Cardiac muscle cell (in vitro differentiated cells and primary cell): ENCODE results near the gene PLAC8. TPM values are rescaled to one million over a fixed set of nuclear protein-coding genes. Genes with fewer than 3 reads are reported as not detected.
"Not testable (repeated sequence)": the region's sequence is repeated elsewhere in the genome, so short reads cannot be mapped to it uniquely, and the experiment has no call there.

ENCODE experiments used
- DNase-seq, 2 donors: peaks; one replicate each; pipeline versions ENCODE4 v3.0.0 to v3.0.0-alpha.2; 2010 to 2017; ENCODE audit warnings: low read depth in 1 of 2, low spot score in 1 of 2
- H3K27ac ChIP-seq: fragments of 200-600 bp; sonication (generic); 2 replicates; pipeline ENCODE4 v1.5.1; 2016
- H3K27me3 ChIP-seq: fragments of 200-600 bp; sonication (generic); 2 replicates; pipeline ENCODE4 v1.6.0; 2016; ENCODE audit warnings: control low read depth
- H3K36me3 ChIP-seq: fragments of 200-600 bp; sonication (generic); 2 replicates; pipeline ENCODE4 v1.5.1; 2016; ENCODE audit warnings: control low read depth
- H3K4me1 ChIP-seq: fragments of 200-600 bp; sonication (generic); 2 replicates; pipeline ENCODE4 v1.8.1; 2017; ENCODE audit warnings: low read depth, mild to moderate bottlenecking, mixed run types
- H3K4me3 ChIP-seq: fragments of 200-600 bp; sonication (generic); 2 replicates; pipeline ENCODE4 v1.5.1; 2016; ENCODE audit warnings: mild to moderate bottlenecking
- H3K9me3 ChIP-seq: fragments of 200-600 bp; sonication (generic); 2 replicates; pipeline ENCODE4 v1.5.1; 2017; ENCODE audit warnings: low read depth, mild to moderate bottlenecking, control low read depth
- polyA plus RNA-seq: library from polyadenylated mRNA; unstranded; fragments of >200 nt; fragmentation: Nextera tagmentation; extraction: Ambion mirVana; gene quantifications from 2 replicates; pipeline ENCODE4 v1.2.1, GENCODE V29; 2016
- total RNA-seq: library from RNA; depleted of rRNA; stranded (reverse); fragments of >200 nt; gene quantifications from 2 replicates; pipeline ENCODE4 v1.2.3, GENCODE V29; 2016
- TF ChIP-seq, protein P1 (sequence below): IDR thresholded peaks from 2 replicates; pipeline ENCODE4 v1.5.1; 2012; ENCODE audit warnings: low read depth, mild to moderate bottlenecking, low read length

PLAC8 gene
- total and polyA plus RNA-seq, 2 experiments from 2014 or later: 0.21 TPM; not detected in 1

DNA sequence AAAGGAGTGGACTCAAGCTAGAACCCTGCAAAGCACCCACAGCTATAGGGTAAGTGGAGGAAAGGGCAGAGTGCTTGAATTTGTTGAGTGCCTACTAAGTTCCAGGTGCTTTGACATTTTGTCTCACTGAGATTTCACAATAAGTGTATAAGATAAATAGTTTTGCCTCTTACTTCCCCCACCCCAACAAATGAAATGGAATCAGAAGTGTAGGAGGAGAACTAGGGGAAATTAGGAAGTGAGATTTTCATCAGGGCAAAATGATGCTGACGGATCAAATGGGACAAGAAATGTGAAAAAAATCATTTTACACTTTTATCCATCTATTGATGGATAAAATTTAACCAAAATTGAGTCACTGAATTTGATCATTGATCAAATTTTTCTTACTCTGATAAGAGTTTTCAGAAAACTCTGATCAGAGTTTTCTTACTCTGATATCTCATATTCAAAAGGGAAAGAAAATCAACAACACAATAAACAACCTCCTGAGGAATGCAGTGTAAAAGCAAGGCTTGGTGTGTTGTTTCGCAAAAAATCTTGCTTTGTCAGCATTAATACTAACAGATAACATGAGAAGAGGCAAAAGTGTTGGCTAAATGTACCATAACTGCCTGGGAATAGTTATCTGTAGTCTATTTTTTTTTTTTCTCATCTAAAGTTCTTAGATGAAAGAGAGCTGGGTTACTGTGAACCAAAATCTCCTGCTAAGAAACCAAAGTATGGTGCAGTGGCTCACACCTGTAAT, 24.9 kb downstream of the PLAC8 start:
- Histone ChIP-seq H3K4me1 (no peaks in the 10 kb centered on the region), H3K4me3 (no peak overlapping the region), H3K27me3 (no peaks in the 10 kb centered on the region), H3K27ac (no peak overlapping the region), H3K36me3 (no peaks in the 10 kb centered on the region), H3K9me3 (no peaks in the 10 kb centered on the region)
- TF ChIP-seq, protein P1, sequence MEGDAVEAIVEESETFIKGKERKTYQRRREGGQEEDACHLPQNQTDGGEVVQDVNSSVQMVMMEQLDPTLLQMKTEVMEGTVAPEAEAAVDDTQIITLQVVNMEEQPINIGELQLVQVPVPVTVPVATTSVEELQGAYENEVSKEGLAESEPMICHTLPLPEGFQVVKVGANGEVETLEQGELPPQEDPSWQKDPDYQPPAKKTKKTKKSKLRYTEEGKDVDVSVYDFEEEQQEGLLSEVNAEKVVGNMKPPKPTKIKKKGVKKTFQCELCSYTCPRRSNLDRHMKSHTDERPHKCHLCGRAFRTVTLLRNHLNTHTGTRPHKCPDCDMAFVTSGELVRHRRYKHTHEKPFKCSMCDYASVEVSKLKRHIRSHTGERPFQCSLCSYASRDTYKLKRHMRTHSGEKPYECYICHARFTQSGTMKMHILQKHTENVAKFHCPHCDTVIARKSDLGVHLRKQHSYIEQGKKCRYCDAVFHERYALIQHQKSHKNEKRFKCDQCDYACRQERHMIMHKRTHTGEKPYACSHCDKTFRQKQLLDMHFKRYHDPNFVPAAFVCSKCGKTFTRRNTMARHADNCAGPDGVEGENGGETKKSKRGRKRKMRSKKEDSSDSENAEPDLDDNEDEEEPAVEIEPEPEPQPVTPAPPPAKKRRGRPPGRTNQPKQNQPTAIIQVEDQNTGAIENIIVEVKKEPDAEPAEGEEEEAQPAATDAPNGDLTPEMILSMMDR: no peak
- no peak for DNase-seq

DNA sequence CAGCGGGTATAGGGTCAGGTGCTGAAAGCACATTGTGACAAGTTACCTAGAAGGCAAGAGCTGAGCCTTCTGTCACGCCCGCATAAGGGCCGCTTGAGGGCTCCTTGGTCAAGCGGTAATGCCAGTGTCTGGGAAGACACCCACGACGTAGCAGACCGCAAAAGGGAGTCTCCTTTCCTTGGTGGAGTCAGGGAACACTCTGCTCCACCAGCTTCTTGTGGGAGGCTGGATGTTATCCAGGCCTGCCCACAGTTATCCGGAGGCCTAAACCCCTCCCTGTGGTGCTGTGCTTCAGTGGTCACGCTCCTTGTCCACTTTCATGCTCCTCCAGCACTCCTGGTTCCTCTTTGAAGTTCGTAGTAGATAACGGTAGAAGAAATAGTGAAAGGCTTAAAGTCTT, 29.6 kb downstream of the PLAC8 start:
- H3K4me3 ChIP-seq, H3K27me3 ChIP-seq, H3K36me3 ChIP-seq, H3K9me3 ChIP-seq, H3K4me1 ChIP-seq, H3K27ac ChIP-seq: not testable (repeated sequence)
- DNase-seq: peak in 1 of 2 donors; percentile 13

DNA sequence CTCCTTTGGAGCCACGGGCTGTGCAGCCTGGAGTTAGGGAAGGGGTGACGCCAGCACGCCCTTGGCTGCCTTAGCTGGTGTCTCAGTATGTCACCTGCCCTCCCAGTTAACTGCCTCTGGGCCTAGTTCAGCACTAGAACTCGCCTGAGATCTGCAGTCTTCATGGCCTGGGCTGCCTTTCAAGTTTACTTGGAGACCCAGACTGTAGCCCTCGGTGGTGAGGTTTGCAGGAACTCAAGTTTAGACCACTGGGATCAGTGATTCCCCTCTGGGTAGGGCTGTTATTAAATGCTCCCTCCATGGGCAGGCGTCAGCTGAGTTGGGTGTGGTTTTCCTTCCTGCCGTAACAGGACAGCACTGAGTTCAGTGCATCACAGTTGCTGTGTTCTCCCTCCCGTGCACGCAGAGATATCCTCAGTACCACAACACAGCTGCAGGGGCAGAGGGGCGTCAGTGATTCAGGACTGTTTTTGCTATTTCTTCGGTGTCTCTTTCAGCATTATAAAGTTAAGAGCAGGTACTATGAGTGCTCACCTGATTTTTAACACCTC, 30.5 kb downstream of the PLAC8 start:
- H3K27ac ChIP-seq: no peak overlapping the region
- no peaks in the 10 kb centered on the region for H3K27me3 ChIP-seq
- H3K4me3 ChIP-seq: no peak overlapping the region
- no peaks in the 10 kb centered on the region for H3K4me1 ChIP-seq
- H3K9me3 ChIP-seq: no peaks in the 10 kb centered on the region
- peak in 1 of 2 donors; percentile 22 for DNase-seq
- TF ChIP-seq, protein P1: peak; percentile 16
- no peaks in the 10 kb centered on the region for H3K36me3 ChIP-seq

DNA sequence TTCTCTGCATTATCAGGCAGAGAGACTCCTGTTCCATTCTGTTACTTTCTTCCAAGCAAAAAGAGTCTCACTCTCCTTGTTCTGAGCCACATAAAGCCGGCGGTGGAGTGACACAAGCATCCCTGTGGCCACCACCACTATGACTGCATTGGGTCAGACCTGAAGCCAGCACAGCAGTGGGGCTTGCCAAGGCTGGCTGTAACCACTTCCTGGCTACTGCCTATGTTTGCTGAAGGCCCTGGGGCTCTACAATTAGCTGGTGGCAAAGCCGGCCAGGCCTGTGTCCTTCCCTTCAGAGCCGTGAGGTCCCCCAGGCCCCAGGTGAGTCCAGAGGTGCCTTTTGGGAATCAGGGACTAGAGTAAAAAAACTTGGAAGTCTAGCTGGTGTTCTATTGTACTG, 31.8 kb downstream of the PLAC8 start:
- no peak overlapping the region for H3K27ac ChIP-seq
- H3K4me1 ChIP-seq: no peaks in the 10 kb centered on the region
- TF ChIP-seq, protein P1: no peak
- H3K36me3 ChIP-seq: no peaks in the 10 kb centered on the region
- no peaks in the 10 kb centered on the region for H3K27me3 ChIP-seq
- H3K4me3 ChIP-seq: no peak overlapping the region
- H3K9me3 ChIP-seq: no peaks in the 10 kb centered on the region
- peak in 1 of 2 donors; percentile 10 for DNase-seq

DNA sequence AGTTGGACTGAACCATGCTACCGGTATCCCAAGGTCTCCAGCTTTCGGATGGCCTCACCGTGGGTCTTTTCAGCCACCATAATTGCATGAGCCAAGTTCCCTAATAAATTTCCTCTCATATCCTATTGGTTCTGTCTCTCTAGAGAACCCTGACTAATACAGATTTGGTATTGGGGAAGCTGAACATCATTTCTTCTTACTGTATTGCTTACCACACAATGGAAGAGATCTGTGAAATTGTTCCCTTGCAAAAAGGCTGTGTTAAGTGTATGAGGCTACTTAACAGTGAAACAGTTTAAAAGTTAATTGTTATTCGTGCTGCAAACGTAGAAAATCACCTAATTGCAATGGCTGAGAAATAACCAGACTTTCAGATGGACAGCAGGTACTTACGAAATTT, 34.0 kb downstream of the PLAC8 start:
- no peak for DNase-seq

More for the DNA sequence above, 34.0 kb downstream of the PLAC8 start:
- H3K4me1 ChIP-seq: no peaks in the 10 kb centered on the region
- H3K4me3 ChIP-seq: no peak overlapping the region
- no peaks in the 10 kb centered on the region for H3K27me3 ChIP-seq
- TF ChIP-seq, protein P1: no peak
- H3K27ac ChIP-seq: no peak overlapping the region
- H3K36me3 ChIP-seq: peaks cover 6% of the 10 kb centered on the region
- no peaks in the 10 kb centered on the region for H3K9me3 ChIP-seq
